GM21576 (cell line): ENCODE data around the gene AKT1.

Experiments
- ATAC-seq: cut with Tn5 transposase; IDR thresholded peaks from one replicate; pipeline ENCODE4 v1.9.1; 2021; ENCODE audit warnings: mild to moderate bottlenecking, moderate library complexity; ENCODE audit not compliant: unreplicated experiment

Gene AKT1

DNA sequence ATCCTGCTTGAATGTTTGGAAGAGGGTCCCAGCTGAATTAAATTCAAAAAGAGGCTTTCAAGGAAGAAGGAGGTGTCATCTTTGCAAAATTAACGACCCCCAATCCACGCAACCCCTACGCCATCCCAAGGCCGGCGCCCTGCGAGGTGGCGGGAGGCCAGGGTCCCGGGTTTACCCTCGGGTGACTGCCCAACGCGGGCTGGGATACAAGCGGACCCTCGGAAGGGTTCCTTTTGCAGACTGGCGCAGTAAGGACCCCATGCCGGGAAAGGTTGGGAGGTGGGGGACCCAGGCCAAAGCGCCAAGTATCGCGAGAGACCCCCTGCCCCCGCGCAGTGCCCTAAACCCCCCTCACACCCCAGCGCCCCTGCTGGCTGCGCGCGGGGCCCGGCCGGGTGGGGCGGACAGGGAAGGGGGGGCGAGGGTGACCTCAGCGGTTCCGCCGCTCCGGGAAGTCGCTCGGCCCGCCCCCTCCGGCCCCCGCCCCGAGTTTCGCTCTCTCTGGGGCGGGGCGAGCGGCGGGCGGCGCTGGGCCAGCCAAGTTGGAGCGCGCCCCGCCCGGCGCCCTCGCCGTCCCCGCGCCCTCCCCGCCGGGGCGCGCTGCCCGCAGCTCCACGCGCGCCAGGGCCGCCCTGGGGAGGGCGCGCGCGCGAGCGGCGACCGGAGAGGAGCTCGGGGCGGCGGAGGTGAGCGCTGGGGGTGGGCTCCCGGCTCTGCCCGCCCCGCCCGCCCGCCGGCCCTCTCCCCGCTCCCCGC lies 4.6 kb upstream of the AKT1 start:
- ATAC-seq = peak; percentile 44

DNA sequence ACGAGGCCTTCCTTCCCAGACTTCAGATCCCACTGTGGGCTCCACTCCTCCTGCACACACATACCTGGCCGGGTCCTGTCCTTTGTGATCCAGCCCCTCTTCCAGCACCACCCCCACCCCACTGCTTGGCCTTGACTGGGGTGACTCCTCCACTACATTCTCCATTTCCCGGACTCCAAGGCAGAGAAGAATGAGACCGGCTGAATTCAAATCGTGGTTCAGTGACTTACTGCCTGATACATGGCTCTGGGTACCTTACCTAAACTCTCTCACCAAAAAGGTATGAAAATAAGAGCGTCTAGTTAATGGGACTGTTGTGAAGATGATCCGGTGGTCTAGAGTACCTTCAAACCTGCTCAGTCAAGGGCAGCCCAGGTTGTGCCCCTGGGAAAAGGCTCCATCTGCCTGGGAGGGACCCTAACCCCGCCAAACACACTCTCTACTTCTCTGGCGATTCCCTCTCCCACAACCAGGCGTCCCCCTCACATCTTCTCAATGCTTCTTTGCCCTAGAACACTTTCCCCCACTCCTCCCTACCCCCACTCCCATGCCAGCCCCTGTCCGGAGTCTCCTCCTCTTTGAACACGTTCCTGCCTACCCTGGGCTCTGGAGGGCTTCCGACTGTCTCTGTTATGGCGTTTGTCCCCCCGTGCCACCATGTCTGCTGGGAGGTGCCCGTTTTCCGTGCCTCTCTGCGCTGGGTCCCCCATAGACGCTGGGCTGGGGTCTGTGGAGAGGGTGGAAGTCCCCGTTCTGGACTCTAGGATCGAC lies 3.9 kb upstream of the AKT1 start:
- ATAC-seq = no peak

DNA sequence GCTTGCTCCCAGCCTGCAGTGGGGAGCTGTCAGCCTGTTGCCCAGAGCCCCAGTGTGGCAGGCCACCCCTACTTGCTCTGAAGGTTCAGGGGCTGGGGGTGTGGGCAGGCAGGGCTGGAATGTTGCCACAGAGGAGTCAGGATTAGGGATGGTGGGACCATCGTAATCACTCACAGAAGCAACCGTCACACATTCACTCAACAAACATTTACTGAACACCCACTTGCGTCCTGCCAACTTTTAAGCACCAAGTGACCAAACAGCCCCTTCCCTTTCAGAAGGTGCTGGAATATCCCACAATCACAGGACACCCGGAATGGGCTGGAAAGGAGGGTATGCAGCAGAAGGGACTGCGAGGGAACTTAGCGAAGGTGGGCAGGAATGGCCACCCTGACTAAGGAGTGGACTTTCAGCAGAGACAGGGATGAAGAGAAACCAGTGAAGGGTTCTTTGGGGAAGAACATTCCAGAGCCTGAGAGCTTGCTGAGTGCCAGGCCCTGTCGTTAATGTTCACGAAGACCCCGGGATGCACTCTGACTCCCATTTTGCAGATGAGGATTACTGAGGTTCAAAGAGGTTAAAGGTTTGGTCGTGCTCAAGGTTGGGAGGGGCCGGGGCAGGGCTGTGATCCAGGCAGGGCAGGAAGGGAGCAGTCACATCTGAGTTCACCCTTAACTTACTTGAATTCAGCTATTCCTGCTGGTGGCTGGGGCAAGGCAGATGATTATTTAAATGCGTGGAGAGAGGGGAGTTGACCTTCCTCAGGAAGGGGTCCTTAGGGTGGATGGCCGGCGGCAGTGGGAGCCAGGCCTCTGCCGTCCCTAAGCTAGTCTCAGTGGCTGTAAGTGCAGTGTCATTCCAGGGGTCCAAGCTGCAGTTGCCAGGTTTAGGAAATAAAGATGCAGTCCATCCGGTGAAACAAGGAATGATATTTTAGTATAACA lies 3.0 kb upstream of the AKT1 start:
- no peak for ATAC-seq

DNA sequence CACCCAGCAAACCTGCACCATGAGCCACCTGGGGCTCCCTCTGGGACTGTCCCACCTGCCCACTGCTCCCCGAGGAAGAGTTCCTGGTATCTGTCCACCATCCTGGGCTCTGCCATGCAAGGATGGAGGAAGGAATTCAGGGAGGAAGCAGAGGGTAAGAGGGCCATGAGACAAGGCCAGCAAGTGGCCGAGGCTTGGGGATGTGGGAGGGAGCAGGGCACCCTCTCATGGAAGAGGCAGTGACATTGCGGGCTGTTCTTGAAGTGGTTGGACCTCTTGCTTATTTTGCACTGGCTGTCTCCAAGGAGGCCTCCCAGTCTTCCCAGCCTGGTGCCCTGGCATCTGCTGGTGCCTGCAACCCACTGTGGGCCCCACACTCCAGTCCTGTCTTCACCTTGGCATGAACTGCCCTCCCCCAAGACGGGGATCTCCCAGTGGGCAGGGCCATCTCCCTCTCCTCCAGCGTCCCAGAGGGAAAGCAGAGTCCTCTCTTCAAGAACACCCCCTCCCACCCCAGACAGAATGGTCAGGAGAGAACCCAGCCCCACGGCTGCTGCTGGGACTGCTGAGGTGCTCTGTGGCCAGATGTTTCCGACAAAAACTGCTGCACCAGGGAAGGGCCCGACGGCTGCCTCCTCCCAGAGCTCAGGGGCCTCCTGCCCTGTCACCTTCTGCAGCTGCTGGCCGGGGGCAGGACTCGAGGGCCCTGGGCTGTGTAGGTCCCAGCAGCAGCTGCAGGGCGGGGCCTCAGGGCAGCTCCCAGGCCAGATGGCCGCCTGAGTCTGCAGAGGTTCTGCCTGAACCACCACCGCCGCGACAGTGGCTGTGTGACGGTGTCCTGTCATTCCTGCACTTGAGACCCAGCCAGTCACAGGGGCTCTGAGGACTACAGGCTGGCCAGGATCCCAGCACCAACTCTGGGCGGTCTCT lies 1.8 kb upstream of the AKT1 start:
- no peak for ATAC-seq

DNA sequence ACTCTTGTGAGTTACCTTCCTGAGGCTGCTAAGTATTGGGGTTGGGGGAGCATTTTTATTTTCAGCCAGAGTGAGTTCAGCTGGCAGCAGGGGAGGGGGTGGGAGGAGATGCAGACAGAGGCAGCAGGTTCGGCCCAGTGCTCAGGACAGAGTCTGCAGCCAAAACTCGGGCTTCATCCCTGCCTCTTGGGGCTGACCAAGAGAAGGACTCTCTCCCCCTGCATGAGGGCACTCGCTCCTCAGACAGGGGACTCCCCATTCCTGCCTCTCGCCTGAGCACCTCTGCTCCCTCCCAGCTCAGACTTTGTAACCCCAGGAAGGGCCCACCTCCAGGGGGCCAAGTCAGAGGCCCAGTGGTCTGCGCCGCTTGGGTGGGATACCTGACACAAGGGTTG lies 1.1 kb upstream of the AKT1 start:
- ATAC-seq = no peak

DNA sequence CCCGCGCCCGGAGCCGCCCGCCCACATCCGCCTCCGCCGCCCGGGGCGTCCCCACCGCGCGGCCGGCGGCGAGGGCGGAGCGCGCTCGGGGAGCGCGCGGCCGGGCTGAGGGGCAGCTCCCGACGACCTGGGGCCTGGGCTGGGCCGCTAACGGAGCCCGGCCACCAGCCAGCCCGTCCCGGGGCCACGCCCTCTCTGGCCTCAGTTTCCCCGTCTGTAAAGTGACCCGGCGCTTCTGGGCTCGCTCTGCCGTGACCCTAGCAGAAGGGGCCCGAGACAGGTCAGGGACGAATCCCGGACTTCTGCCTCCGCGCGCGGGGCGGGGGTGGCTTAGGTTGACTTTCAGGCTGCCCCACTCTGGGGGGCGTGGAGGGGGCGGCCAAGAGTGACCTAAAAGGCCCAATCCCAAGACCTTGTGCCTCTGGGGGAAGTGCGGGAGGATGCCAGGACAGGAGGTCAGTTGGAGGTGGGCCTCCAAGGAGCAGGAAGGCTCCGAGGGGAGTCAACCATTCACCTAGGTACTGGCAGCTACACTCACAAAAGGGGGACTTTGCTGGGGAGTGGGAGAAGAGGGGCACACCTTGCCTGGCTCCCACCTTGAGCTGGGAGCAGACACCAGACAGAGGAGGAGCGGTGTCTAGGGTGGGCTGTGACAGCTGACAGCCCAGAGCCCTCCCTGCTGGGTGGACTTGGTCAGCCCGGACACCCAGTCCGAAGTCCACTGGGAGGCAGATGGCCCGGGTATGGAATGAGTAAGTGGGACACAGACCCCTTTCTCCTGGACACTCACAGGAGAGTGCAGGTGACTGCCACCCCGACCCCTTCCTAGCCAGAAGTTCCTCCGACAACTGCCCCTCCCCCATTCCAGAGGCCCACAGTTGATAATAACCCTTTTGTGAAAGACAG lies 486 bp upstream of the AKT1 start:
- ATAC-seq = no peak

DNA sequence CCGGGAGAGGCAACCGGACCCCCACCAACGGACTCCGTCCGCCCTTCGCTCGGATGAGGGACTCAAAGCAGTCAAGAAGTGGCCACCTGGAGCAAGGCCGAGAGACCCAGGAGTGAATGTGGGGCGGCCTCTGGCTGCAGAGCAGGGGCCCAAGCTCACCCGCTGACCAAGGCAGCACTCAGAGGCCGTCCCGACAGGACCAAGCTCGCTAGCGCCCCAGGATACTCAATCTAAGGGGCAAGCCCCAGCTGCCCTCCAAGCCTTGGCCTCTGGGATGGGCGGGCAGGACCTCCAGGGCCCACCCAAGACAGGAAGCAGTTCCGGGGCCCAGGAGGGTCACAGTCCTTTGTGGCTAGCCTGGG lies 936 bp downstream of the AKT1 start:
- ATAC-seq = no peak

DNA sequence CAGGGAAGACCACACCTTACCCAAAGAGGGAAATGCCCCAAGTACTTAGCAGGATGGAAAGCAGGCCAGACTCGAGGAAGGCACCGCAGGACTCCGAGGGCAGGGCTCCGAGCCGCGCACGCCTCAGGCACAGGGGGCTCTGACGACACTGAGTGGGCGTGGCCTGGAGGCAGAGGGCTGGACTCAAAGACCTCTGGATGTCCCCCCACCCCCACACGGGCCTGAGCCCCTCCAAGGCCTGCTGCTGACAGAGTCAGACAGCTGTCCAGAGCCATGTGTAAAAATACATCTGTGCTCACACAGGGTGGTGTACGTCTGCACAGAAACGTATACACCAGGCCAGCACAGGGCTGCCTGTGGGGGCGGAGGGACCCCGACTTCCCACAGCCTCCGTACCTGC lies 1.4 kb downstream of the AKT1 start:
- no peak for ATAC-seq

DNA sequence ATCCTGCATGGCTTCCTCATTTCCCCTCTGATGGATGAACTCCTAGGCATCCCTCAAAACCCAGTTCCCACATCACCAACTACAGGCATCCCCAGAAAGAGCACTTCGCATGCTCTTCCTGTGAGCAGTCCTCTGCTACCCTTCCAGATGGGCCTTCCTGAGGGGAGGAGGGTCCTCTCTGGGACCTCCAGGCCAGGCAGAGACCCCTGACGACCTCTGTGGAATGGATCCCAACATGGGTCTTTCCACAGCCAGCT lies 1.9 kb downstream of the AKT1 start:
- no peak for ATAC-seq

DNA sequence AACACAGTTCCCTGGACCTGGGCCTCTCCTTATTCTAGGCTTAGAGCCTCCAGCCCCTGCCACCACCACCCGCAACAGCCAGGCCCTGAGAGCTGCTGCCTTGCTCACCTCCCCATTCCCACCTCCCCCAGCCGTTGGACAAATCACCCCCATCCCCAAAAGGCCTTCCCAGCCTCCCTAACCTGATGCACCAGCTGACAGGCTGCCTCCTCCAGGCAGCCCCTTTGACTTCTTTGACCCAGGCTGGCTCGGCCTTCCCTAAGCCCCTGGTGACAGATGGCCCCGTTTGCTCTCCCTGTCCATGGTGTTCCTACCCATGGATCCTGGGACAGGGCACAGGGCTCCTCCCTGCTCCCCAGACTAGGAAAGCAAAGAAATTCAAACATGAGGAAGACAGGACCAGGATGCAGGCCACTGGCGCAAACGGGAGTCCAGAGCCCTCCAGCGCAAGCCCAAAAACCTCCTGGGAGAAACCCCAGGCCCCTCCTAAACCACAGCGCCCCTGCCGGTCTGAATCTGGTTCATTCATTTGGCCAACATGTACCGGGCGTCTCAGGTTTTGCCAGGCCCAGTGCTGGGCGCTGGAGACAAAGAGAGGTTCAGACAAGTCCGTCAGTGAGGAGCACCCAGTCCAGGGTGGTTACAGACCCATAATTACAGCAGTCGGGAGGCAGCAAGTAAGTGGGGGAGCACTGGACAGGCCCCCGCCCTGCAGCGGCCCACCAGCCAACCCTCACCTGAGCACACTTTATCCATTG lies 2.4 kb downstream of the AKT1 start:
- ATAC-seq = no peak

DNA sequence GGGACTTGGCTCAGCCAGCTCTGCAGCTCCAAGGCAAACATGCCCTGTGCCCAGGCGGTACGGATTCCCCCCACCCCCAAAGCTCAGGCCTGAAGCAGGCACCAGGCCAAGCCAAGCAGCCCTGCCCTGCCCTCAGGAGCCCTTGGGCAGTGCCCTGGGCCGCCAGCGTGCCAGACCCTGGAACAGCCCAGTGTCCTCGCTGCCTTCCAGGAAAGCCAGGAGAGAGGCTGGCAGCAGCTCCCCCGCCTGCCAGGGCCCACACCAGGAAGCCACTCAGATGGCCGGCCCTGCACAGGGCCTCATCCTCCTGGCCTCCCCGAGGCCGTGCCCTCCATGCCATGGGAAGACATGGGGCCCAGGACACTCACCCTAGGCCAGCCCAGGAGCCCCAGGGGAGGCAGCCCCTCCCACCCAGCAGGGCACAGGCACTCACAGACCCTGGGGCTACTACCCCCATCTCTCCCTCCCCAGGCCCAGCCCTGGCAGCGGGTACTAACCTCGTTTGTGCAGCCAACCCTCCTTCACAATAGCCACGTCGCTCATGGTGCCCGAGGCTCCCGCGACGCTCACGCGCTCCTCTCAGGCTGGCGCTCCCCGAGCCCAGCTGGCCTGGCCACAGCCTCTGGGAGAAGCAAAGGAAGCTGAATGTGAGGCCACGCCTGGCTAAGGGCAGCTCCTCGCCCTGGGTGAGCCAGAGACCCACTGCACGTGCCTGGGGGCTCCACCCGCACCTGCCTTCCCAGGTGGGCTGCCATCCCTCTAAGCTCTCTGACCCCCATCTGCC lies 3.3 kb downstream of the AKT1 start:
- ATAC-seq = no peak

DNA sequence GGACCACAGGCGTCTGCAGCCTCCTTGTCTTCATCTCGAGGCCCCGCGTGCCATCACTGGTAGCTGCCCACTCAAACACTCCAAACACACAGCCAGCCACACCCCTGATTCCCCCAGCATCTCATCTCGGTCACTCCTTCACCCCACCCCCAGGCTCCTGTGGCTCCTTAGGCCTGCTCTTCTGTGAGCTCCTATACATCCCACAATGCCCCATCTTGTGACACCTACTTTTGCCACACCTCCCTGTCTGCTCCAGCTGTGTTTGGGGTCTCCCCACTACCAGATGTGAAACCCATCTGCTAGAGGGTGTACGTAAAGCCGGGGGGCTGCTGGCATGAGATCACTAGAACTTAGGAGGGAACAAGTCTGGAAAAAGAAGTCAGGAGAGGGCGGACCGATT lies 4.1 kb downstream of the AKT1 start:
- no peak for ATAC-seq

DNA sequence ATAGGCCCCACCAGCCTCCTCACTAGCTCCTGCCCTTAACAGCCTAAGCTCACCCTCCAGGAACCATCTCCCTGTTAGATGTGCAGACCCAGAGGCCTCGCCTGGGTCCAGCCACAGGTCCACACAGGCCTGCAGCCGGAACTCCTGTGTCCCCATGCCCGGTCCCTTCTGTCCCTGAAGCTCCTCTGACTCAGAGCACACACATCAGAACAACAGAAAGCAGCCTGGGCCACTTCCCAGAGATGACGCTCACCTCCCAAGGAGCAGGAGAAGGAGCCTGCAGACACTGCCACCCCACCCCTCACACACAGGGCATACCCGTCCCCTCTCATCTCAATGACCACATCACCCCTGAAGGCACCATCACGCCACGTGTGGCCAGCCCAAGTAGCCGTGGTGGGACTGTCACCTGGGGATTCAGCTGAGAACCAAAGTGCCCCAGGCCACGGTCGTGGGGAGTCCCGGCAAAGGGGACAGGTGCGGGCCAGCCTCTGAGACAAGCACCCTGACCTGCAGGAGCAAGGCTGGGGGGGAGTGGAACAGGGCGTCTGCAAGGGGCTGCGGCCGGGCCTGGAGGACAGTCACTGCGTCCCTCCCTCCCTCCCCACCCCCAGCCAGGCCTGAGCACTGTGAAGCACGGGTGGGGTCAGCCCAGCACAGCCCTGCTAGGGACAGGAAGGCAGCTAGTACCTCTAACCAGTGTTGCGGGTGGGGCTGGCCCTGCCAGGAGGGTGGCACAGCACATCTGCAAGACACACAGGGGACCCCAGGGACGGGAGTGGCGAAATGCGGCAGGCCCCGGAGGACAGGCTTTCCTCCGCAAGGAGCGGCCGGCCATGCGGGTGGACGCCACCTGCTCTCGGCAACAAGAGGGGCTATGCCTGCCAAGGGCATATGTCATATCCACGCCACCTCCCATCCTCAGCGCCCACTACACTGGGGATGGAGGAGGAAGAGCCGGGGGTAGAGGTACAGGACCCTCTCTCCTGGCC lies 5.5 kb downstream of the AKT1 start:
- no peak for ATAC-seq

DNA sequence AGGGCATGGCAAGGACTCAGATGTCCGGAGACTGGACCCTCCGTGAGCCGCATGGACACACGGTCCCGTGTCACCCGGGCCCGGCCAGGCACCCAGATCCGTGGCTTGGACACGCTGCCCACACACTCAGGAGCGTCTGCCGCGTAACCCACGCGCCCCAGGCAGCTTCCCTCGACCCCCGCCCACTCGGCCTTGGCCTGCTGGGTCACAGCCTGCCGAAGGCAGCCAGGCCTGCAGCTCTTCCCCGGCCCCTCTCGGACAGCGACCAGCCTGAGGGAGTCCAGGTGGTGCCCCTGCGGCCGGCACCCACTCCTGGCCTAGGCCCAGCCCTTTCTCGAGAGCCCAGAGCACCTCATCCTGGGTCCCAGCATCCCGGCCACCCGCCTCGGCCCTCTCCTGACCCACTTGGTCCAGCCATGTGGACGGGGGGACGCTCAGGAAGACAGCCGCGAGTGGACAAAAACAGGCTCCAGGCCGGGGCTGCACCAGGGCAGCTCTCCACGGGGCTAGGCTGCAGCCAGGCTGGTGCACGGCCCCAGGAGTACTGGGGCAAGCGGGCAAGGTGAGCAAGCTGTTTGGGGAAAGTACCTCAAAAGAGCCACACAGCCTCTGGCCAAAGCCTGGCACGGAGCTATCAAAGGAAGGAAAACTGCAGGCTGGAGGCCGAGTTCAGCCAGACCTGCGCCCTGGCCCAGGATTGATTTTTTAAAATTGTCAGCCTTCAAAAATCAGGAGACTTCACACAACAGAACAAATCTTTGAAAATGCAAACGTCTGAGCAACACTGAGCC lies 6.5 kb downstream of the AKT1 start:
- no peak for ATAC-seq

DNA sequence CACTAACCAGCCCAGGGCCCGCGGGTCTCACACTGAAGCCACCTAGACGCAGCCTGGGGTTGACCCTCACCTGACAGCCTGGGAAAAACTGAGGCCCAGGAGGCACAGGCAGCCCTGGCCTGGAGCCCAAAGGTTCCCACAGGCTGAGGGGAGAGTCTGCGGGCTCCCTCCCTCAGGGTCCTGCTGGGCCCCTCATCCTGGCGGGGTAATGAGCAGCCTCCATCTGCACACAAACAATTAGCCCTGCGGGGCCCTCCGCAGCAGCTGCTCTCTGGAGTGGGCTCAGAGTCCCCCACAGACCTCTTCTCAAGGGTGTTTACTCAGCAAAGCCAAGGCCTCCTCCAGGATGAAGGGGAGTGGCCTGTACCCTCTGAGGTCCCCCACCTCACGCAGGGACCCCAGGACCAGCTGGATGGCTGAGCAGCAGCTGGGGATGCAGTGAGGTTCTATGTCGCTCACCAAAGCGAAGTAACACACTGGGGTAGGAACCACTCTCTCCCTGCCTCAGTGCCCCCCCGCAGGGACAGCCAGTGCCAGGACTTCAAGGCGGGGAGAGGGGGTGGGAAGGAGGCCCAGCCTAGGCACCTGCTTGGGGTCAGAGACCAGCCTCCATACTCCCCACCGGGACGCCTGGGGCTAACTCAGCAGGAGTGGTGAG lies 7.3 kb downstream of the AKT1 start:
- ATAC-seq = no peak

DNA sequence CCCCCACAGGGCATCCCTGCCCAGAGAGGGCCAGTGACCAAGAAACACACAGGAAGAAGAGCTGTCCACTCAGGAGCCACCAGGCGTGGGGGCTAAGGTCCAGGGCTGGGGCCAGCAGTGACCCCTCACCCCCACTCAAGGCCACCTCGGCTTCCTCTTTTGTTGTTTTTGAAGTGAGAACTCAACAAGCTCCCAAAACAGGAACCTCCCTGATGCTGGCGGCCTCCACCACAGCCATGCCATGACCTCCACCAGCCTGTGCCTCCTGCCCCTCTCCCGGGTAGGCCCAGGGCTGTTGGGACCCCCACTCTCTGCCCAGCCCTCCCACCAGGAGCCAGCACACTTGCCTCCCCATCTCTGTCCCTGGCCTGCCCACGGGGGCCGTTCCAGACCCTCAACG lies 7.8 kb downstream of the AKT1 start:
- ATAC-seq = no peak
